ENCODE results near the gene GLYATL1.

DNA sequence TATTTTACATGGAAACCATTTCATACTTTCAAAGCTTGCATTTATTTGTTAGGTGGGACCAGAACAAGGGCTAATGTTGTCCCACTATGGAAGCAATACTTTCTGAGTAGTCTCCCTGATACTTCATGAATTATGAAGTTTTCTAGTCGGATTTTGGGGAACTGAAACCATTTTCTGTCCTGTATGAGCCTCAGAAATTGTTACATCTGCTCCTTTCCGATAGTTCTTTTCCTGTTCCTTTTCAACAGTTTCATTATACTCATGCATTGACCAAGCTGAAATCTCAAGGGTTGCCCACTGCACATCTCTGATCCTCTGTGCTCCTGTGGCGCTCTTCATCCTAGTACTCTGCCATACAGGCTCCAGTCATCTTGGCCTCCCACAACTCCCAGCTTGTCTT lies 31.5 kb upstream of the GLYATL1 start:
- no peak for TF ChIP-seq POLR2A (IDR thresholded peaks at IDR 0.05)
- TF ChIP-seq CTCF (IDR thresholded peaks at IDR 0.05): no peak

Measured in heart left ventricle (tissue), 13 donors.